Right renal pelvis (tissue), 4 donors: ENCODE measurements around the gene R3HDML. TPM values are rescaled to one million over a fixed set of nuclear protein-coding genes. Genes with fewer than 3 reads are reported as not detected.

Experiments used
- DNase-seq, 4 donors: peaks; one replicate each; pipeline ENCODE4 v3.0.0-alpha.2; 2013; ENCODE audit warnings: low read depth in 4 of 4, low spot score in 3 of 4, missing footprints in 1 of 4
- polyA plus RNA-seq, 4 donors: library from polyadenylated mRNA; unstranded; fragments of 120-200 nt; gene quantifications; one replicate each; pipeline ENCODE4 v1.2.1, GENCODE V29; 2013; ENCODE audit not compliant: insufficient read length in 4 of 4

Gene R3HDML
- polyA plus RNA-seq, 4 donors: 0.15 to 0.46 (median 0.25) TPM

DNA sequence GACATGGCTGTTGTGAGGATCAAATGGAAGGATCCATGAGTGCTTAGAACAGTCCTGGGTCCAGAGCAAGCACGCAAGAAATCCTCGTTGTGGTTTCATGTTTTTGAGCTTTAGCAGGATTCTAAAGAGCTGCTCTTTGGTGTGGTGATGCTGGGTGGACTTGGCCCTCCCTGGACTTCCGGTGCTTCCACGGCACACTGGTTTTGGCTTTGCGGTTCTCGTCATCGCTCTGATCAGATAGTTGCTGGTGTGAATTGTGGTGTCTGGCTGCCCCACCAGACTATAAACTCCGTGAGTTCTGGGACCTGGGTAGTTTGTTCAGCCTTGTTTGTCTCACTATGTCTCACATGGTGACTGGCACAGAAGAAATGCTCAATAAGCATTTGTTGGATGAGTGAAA is 21.9 kb downstream of the R3HDML start:
- DNase-seq: no peak

- DNase-seq: no peak
These were observed 23.4 kb downstream of the R3HDML start for GRCh38 chr20:44360221-44360620.

DNA sequence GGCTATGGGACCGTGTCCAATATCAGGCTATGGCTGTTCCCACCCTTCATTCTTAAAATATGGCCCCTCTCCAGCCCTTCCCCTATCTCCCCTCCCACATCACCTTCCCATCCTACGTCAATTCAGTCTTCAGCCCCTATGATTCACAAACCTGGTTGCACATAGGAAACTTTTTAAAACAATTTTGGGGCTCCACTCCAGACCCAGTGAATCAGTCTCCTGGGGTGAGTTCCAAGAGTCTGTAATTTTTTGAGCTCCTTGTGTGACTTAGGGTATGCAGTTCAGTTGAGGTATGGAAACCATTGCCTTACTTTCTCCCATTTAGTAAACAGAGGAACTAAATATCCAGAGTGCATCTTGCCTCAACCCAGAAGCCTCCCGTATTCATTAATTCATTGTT is 24.2 kb downstream of the R3HDML start:
- DNase-seq: no peak

DNA sequence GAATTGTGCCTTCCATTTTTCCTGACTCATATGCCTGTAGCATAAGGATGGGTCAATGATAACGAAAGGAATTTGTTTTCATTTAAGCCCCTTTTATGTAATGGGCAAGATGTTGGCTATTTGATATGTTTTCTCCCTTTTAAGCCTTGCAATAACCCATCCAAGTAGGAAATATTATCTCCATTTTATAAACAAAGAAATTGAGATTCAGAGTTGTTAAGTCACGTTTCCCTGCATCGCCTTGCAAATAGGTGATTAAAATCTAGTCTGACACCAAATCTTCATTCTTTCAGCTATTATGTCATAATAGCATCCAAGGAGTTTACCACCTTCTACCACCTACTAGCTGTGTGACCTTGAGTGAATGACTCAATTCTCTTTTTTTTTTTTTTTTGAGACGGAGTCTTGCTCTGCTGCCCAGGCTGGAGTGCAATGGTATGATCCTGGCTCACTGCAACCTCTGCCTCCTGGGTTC is 25.7 kb downstream of the R3HDML start:
- no peak for DNase-seq

- DNase-seq: no peak
These were observed 27.2 kb downstream of the R3HDML start for GRCh38 chr20:44364068-44364467.

DNA sequence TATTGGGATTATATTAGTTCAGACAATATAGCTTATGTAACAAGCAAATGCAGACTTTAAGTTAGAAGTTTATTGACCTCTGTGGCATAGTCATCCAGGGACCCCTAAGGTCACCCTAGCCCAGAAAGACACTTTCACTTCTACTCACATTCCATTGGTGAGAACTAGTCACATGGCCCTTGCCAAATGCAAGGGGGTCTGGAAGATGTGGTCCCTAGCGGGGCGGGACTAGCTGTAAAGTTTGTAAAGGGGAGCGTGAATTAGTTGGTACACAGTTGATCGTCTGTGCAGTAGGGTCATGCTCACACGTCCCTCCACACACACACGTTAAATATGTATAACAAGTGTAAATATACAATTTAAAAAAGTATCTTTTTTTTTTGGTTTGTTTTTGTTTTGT is 27.9 kb downstream of the R3HDML start:
- DNase-seq: no peak

DNA sequence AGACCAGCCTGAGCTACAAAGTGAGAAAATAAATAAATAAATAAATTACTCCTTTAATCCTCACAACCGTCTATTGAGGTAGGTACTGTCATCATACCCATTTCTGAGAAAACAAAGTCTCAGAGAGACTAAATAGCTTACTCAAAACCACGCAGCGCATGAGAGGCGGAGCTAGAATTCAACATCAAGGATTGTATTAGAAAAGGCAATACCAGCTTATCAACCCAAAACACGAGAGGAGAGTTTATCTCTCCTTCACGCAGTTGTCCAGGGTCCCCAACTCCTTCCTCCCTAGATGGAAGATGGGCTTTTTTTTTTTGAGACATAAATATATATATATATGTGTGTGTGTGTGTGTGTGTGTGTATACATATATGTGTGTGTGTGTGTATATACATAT is 30.9 kb downstream of the R3HDML start:
- no peak for DNase-seq

DNA sequence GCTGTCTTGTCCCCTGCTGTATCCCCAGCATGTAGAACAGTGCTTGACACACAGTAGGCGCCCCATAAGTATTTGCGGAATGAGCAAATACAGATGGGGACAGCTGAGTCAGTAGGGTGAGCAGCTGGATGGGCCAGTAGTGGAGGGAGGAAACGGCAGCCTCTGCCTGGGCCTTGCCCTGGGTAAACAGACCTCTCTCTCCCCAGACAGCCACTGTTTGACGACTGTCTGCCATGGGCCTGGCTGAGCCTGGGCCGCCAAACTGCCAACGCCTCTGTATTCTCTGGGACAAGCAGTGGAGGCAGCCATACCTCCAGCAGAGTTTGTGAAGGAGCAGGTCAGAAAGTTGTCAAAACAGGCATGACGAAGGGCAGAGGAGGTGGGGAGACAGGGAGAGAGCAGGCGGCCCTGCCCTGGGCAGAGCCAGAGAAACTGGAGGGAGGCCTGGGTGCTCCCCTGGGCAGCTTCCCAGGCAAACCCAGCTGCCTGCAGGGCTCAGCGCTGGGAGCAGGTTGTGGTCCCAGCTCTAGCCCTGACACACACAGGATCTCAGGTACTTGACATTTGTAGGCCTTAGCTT is 33.9 kb downstream of the R3HDML start:
- DNase-seq: no peak

- DNase-seq: no peak
These were observed 45.8 kb downstream of the R3HDML start for GRCh38 chr20:44382641-44383040.

- peak in 3 of 4 donors; percentile 33 to 50 (median 43) for DNase-seq
These were observed 47.7 kb downstream of the R3HDML start for GRCh38 chr20:44384423-44385027.

DNA sequence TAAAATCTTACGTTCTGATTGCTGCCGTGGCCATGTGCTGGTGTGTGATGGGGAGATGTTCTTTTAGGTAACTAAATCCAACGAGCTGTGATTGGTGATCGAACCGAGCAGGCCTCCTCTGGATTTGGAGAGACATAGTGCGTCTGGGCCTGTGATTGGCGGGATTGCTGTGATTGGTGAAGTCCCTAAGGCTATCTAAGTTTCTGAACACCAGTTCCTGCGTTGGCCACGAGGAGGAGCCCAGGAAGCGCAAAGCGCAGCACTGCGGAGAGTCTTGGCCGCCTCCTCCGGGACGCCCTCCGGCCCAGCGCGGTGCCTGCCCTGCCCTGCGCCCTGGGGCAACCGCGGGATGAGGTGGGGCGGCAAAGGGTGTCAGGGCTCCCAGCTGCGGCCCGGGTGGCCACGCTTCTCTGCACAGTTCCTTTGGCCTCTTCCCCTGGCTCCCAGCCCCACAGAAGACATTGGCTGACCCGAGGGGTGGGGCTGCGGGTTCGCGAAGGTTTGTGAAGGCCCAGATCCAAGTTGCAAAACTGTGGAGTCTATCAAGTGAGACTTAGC is 51.7 kb downstream of the R3HDML start:
- no peak for DNase-seq

DNA sequence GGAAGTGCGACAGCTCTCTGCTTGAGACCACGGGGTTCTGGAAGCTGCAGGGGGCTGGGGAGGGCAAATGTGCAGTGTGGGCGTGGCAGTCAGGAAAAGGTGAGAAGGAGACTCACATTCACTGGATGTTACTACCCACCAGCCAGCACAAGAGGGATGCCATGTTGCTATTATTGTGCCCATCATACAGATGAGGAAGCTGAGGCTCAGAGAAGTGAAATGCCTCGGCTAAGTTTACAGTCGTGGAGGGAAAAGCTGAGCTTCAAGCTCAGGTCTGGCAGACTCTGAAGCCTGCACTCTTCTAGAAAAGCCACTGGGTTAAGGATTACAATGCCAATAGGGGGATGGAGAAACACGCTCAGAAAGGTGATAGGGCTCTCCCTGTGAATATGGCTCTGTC is 53.0 kb downstream of the R3HDML start:
- DNase-seq: no peak

DNA sequence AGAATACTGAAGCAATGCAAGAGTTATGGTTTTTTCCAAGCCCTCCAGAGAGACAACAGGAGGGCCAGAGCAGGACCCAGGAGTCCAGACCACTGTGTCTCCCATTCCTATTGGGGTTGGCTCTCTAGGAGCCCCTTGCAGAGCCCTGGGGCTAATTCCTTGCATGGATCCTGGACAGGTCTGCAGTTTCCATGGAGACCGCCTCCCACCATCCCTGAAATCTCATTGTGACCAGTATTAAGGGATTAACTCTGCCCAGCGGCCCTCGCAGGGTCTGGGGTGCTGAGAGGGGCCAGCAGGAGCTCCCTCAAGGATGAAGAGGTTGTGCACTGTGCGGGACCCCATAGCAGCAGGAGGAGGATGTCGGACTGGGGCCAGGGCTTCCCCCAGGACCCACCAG is 53.4 kb downstream of the R3HDML start:
- no peak for DNase-seq

DNA sequence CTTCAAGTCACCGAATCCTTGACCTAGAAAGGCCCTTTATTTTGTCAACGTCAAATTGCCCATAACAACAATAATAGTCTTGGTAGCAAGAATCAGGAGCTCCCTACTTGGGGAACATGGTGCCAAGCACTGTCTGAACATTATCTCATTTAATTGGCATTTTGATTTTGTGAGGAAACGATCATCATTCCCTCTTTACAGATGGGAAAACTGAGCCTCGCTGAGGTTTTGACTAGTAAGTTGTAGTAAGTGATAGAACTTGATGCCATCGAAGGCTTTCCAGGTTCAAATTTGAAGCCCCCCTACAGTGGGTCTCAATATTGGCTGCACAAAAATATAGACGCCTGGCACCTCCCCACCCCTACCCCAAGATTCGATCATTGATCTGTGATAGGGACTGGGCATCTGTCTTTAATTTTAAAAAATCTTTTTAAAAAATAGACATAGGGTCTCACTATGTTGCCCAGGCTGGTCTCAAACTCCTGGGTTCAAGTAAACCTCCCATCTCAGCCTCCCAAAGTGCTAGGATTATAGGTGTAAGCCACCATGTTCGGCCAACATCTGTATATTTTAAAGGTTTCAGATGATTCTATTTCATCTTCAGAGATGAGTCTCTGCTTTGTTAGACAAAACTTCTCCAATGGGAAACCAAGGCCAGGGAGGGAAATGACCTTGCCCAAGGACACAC is 55.4 kb downstream of the R3HDML start:
- DNase-seq: no peak

DNA sequence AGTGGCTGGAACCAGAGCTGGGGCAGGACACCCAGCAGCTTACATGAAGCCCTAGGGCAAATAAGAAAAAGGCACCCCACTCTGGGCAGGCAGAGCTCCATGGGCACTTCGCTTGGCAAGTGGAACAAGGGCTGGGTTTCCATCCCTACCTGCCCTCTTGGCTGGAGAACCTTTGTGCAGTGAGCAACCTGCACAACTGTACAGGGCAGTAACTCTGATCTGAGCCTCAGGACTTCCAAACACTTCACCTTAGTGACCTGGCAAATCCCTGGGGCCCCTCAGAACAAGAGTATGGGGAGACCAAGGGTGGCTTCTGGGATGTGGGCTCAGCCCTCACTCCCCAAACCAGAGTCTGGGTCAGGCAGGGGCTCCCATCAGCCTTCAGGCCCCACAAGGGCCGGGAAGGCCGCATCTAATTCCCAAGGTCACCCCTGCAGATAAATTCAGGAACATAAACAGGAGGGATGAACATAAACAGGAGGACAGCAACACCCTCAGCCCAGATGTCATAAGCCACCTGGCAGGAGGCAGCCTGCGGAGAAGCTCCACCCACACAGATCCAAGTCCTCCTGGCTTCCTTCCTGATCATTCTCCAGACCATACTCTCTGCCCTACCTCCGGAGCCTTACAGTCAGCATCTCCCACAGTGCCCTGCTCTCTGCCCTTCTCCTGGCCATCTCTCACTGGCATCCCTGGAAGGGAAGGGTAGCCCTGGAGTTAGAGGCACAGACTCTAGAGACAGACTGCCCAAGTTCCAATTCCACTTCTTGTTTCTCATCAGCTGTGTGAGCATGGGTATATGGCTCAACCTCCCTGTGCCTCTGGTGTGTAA is 56.1 kb downstream of the R3HDML start:
- DNase-seq: no peak

- no peak for DNase-seq
These were observed 57.0 kb downstream of the R3HDML start for GRCh38 chr20:44393608-44394451.

DNA sequence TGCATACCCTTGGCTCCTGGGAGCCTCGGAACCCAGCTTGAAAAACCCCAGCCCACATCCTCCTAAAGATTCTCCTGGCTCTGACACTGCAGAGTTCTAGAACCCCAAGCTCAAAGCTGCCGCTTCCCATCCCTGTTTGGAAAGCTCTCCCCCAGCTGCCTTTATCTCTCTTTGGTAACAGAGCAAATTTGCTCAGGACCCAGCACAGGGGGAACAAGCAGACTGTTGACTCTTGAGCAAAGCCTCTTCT is 57.5 kb downstream of the R3HDML start:
- no peak for DNase-seq

GRCh38 chr20:44394702-44395460 is 58.0 kb downstream of the R3HDML start:
- DNase-seq: no peak

DNA sequence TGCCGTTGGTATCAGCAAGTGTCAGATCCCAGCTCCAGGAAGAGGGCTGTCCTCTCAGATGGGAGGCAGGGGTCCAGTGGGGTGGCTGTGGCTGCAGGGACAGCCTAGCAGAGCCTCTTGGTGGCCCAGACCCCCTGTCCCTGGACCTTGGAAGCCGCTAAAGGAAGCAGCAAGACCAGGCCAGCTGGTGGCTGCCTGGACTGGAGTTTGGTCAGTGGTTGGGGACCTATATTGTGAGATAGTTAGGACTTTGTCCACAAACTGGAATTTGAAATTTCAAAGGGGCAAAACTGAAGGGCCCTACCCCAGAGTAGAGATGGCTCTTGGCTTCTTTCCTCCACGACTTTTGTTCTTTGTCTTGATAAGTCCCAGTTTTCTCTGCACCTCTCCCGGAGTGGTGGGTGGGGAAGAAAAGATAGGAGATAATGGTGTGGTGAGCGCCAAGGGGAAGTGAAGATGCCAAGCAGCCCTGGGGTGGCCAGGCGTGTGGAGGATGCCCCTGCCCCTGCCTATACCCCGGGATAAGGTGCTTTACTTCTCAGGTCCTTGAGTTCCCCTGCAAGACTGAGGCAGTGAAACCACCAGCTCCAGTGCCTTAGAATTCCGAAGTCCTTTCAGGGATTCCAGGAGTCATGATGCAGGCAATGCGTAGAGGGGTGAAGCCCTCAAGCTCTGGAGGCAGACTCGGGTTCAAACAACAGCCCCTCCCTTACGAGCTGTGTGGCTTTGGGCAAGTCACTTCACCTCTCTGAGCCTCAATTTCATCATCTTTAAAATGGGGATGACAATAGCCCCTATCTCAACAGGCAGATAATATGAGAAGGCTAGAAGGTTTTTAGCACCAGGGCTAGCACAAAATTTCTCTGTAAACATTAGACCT is 58.9 kb downstream of the R3HDML start:
- no peak for DNase-seq
